HG03354 (cell line): ENCODE results near the gene PITPNM1.

ENCODE experiments used
- ATAC-seq: cut with Tn5 transposase; IDR thresholded peaks from one replicate; pipeline ENCODE4 v1.9.1; 2021; ENCODE audit warnings: mild to moderate bottlenecking; ENCODE audit not compliant: unreplicated experiment, poor library complexity, severe bottlenecking

PITPNM1 gene

GRCh38 chr11:67504005-67504949, 886 bp downstream of the PITPNM1 start:
- ATAC-seq, result no peak

- ATAC-seq, result no peak
These were observed 1.8 kb downstream of the PITPNM1 start for GRCh38 chr11:67503119-67504004.

- ATAC-seq, result no peak
These were observed 2.7 kb downstream of the PITPNM1 start for GRCh38 chr11:67502328-67502979.

- ATAC-seq, result no peak
These were observed 3.3 kb downstream of the PITPNM1 start for GRCh38 chr11:67501854-67502253.

GRCh38 chr11:67500831-67501715, 4.1 kb downstream of the PITPNM1 start:
- no peak for ATAC-seq

GRCh38 chr11:67500484-67500821, 4.7 kb downstream of the PITPNM1 start:
- ATAC-seq, result no peak

- ATAC-seq, result no peak
These were observed 5.2 kb downstream of the PITPNM1 start for GRCh38 chr11:67499808-67500483.

- no peak for ATAC-seq
These were observed 6.6 kb downstream of the PITPNM1 start for GRCh38 chr11:67498544-67498972.

GRCh38 chr11:67497656-67498291, 7.4 kb downstream of the PITPNM1 start:
- ATAC-seq, result no peak

GRCh38 chr11:67496113-67496512, 9.1 kb downstream of the PITPNM1 start:
- ATAC-seq, result no peak

- ATAC-seq, result no peak
These were observed 9.7 kb downstream of the PITPNM1 start for GRCh38 chr11:67495234-67496005.

GRCh38 chr11:67494371-67495233, 10.6 kb downstream of the PITPNM1 start:
- no peak for ATAC-seq

GRCh38 chr11:67493548-67494370, 11.4 kb downstream of the PITPNM1 start:
- ATAC-seq, result no peak

- ATAC-seq, result no peak
These were observed 12.2 kb downstream of the PITPNM1 start for GRCh38 chr11:67492801-67493547.

GRCh38 chr11:67492069-67492727, 13.0 kb downstream of the PITPNM1 start:
- ATAC-seq, result no peak
